Adipose tissue (tissue), 3 donors: ENCODE data around the gene KRI1. TPM values are rescaled to one million over a fixed set of nuclear protein-coding genes. Genes with fewer than 3 reads are reported as not detected.

ENCODE experiments used
- H3K27ac ChIP-seq: one replicate; pipeline ENCODE4 v1.5.1; 2013; ENCODE audit warnings: low read depth, low read length
- WGBS, 3 donors: extraction: QIAGEN DNeasy Blood & Tissue Kit; methylation state at CpG; one replicate each; pipeline ENCODE4 v1.1.7; 2013; 5-methylcytosine and 5-hydroxymethylcytosine counted together
- polyA plus RNA-seq, 3 donors: library from polyadenylated mRNA; stranded (reverse); fragments of 200-250 nt; gene quantifications; one replicate each; pipeline ENCODE4 v1.2.3, GENCODE V29; 2013
- donor health status: healthy with polysubstance abuse.
- donor health status: Bipolar disorder and iron deficiency.
- donor health status: healthy.

The KRI1 gene
- polyA plus RNA-seq, 3 donors = 14.8 to 17.5 (median 15.2) TPM

DNA sequence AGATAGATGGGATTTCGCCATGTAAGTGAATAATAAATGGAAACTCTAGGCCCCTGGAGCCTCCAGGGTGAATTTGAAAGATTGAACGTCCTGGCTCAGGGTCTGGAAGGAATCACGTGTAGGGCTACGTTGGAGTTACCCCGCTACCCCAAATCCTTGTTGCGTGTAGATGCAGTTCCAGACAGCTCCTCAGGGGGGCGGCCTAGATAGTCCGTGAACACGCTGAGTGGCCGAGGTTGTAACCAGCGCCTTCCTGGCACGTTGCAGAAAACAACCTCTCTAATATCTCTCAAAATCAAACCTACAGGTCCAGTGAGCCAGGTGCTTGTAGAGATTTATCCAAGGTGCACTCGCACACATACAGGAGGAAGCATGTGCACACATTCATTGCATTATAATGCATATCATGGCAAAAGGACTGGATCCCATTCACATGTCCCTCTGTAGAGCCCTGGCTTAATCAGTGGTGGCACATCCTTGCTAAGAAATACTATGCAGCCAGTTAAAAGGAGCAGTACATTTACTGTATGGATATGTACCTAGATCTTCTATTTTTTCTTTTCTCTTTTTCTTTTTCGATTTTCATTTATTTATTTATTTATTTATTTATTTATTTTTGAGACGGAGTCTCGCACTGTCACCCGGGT lies 60.1 kb downstream of the KRI1 start:
- 26 to 30% (median 27%) methylated on average over 17 of the region's 17 CpGs for WGBS, 3 donors
- no peak overlapping the region for H3K27ac ChIP-seq

Other genes with a start within 250 kb of the KRI1 start
- gene FDX2, start 250.0 kb downstream of the KRI1 start, polyA plus RNA-seq = 10 to 100 TPM; 13.0 to 22.5 (median 19.1) TPM
- gene RAVER1, start 232.5 kb downstream of the KRI1 start, polyA plus RNA-seq = 10 to 100 TPM in 1 of 3 donors, 1 to 10 TPM in 2; 7.4 to 15.5 (median 8.7) TPM
- 10 to 100 TPM; 19.6 to 44.3 (median 26.0) TPM for gene ICAM3, start 226.4 kb downstream of the KRI1 start, polyA plus RNA-seq
- gene TYK2, start 185.4 kb downstream of the KRI1 start, polyA plus RNA-seq = 100 to 1,000 TPM in 2 of 3 donors, 10 to 100 TPM in 1; 59.0 to 141 (median 106) TPM
- gene CDC37, start 162.5 kb downstream of the KRI1 start, polyA plus RNA-seq = 100 to 1,000 TPM in 2 of 3 donors, 10 to 100 TPM in 1; 99.7 to 305 (median 272) TPM
- 10 to 100 TPM in 2 of 3 donors, 1 to 10 TPM in 1; 6.4 to 11.9 (median 10.6) TPM for gene PDE4A, start 145.5 kb downstream of the KRI1 start, polyA plus RNA-seq
- 10 to 100 TPM; 26.6 to 50.8 (median 50.0) TPM for gene KEAP1, start 62.7 kb downstream of the KRI1 start, polyA plus RNA-seq
- under 1 TPM in 2 of 3 donors, not detected in 1; 0.12 to 0.20 TPM for gene S1PR5, start 48.6 kb downstream of the KRI1 start, polyA plus RNA-seq
- gene ATG4D, start 22.1 kb downstream of the KRI1 start, polyA plus RNA-seq = 10 to 100 TPM; 12.0 to 23.0 (median 21.5) TPM
- gene CDKN2D, start 3.0 kb upstream of the KRI1 start, polyA plus RNA-seq = 10 to 100 TPM in 2 of 3 donors, 1 to 10 TPM in 1; 6.3 to 24.3 (median 22.2) TPM
- gene AP1M2, start 21.3 kb upstream of the KRI1 start, polyA plus RNA-seq = 10 to 100 TPM in 1 of 3 donors, 1 to 10 TPM in 1, not detected in 1; 5.4 to 37.3 TPM
- 10 to 100 TPM; 32.4 to 68.7 (median 62.9) TPM for gene SLC44A2, start 59.5 kb upstream of the KRI1 start, polyA plus RNA-seq
- gene ILF3, start 88.3 kb upstream of the KRI1 start, polyA plus RNA-seq = 100 to 1,000 TPM in 1 of 3 donors, 10 to 100 TPM in 2; 51.6 to 116 (median 79.9) TPM
- 10 to 100 TPM; 50.7 to 96.5 (median 59.4) TPM for gene QTRT1, start 135.4 kb upstream of the KRI1 start, polyA plus RNA-seq
- 10 to 100 TPM; 56.5 to 81.6 (median 64.2) TPM for gene DNM2, start 152.1 kb upstream of the KRI1 start, polyA plus RNA-seq